Lung (tissue), 12 donors: Measurements from ENCODE around the gene MRAP2. TPM values are rescaled to one million over a fixed set of nuclear protein-coding genes. Genes with fewer than 3 reads are reported as not detected.

Experiments
- ATAC-seq: fragments of 200-7000 bp; cut with Tn5 transposase; one replicate; pipeline ENCODE4 v1.9.1; 2020; ENCODE audit warnings: moderate number of reproducible peaks; ENCODE audit not compliant: insufficient read depth, low FRiP score
- DNase-seq, 3 donors: peaks; one replicate each; pipeline ENCODE4 v3.0.0-alpha.2; 2013 to 2017
- H3K27ac ChIP-seq, 2 donors: one replicate each; pipeline ENCODE4 v1.5.1; 2013; ENCODE audit warnings: mild to moderate bottlenecking in 2 of 2, moderate library complexity in 2 of 2, control low read depth in 1 of 2, inconsistent platforms in 1 of 2, low read depth in 1 of 2, low read length in 1 of 2
- H3K27me3 ChIP-seq, 3 donors: one replicate each; pipeline ENCODE4 v1.5.1; 2013; ENCODE audit warnings: low read length in 2 of 3; ENCODE audit not compliant: control insufficient read depth in 3 of 3, insufficient read depth in 3 of 3
- H3K36me3 ChIP-seq, 4 donors: one replicate each; pipeline ENCODE4 v1.5.1; 2013; ENCODE audit warnings: low read length in 4 of 4, mild to moderate bottlenecking in 1 of 4, moderate library complexity in 1 of 4; ENCODE audit not compliant: control insufficient read depth in 4 of 4, insufficient read depth in 4 of 4
- H3K4me1 ChIP-seq, 5 donors: one replicate each; pipeline ENCODE4 v1.5.1; 2013; ENCODE audit warnings: low read length in 5 of 5, mild to moderate bottlenecking in 2 of 5, moderate library complexity in 1 of 5; ENCODE audit not compliant: control insufficient read depth in 5 of 5, insufficient read depth in 5 of 5
- H3K4me3 ChIP-seq: one replicate; pipeline ENCODE4 v1.5.1; 2013; ENCODE audit warnings: mild to moderate bottlenecking, control low read depth, moderate library complexity
- H3K9ac ChIP-seq, 2 donors: one replicate each; pipeline ENCODE4 v1.5.1; 2013; ENCODE audit warnings: low read length in 2 of 2, control low read depth in 1 of 2; ENCODE audit not compliant: insufficient read depth in 1 of 2
- H3K9me3 ChIP-seq, 4 donors: one replicate each; pipeline ENCODE4 v1.5.1; 2013; ENCODE audit warnings: low read length in 3 of 4, mild to moderate bottlenecking in 1 of 4, moderate library complexity in 1 of 4; ENCODE audit not compliant: control insufficient read depth in 4 of 4, insufficient read depth in 3 of 4
- WGBS, 2 donors: extraction: QIAGEN DNeasy Blood & Tissue Kit; methylation state at CpG; one replicate each; pipeline ENCODE4 v1.1.7; 2013; 5-methylcytosine and 5-hydroxymethylcytosine counted together
- polyA plus RNA-seq, 2 donors: library from polyadenylated mRNA; stranded (reverse); fragments of 200-250 nt; gene quantifications; one replicate each; pipeline ENCODE4 v1.2.1, GENCODE V29; 2013
- total RNA-seq, 2 donors: library from RNA; depleted of rRNA in 1 of 2; stranded (reverse); fragments of >200 nt in 1 of 2; gene quantifications; one replicate each; pipeline ENCODE4 v1.2.1, GENCODE V29; 2014 to 2021
- TF ChIP-seq, protein P1 (sequence below): IDR thresholded peaks from 2 replicates; pipeline ENCODE4 v1.5.1; 2012; ENCODE audit warnings: mild to moderate bottlenecking; ENCODE audit errors: control extremely low read depth, extremely low read depth
- donor health status: control.
- donor health status: control.
- donor health status: Bipolar disorder and iron deficiency.
- donor health status: healthy.
- donor health status: DM: yes; HTN: yes; CAD: no.

Gene MRAP2
- total and polyA plus RNA-seq, 4 donors, result 0.34 to 4.2 (median 1.3) TPM

DNA sequence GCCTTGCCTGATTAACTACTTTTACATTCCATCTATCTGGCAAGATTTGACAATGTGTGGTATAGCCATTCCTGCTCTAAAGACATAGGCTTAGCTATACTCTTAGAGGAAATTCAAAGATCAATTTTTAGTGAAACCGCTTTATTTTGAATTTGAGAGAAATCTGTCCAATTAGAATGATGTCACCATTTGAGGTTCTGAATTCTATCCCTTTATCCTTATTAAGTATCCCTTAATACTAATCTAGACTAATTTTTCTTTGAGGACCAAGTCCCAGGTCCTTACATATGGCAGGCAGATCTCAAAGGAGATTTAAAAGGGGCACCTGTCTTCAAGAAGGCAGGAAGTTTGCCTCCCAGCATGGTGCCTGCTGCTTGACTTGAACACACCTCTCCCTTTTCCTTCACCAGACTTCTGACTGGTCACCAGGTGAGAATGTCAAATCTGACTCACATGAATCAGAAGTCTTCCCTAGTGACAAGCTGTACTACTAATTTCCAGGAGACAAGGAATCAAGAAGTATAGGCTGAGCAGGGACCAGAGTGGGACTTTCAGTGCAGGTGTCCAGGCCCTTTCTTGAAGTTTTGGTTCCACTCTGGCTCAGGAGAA is 15.0 kb upstream of the MRAP2 start:
- Histone ChIP-seq H3K27me3 (no peaks in the 10 kb centered on the region), H3K4me1 (no peaks in the 10 kb centered on the region), H3K27ac (no peak overlapping the region), H3K36me3 (no peaks in the 10 kb centered on the region), H3K9ac (no peak overlapping the region), H3K4me3 (no peak overlapping the region), H3K9me3 (no peaks in the 10 kb centered on the region)
- ATAC-seq (no peak), DNase-seq (no peak)
- 97 to 98% methylated on average over 1 of the region's 1 CpG for WGBS, 2 donors
- TF ChIP-seq, protein P1, sequence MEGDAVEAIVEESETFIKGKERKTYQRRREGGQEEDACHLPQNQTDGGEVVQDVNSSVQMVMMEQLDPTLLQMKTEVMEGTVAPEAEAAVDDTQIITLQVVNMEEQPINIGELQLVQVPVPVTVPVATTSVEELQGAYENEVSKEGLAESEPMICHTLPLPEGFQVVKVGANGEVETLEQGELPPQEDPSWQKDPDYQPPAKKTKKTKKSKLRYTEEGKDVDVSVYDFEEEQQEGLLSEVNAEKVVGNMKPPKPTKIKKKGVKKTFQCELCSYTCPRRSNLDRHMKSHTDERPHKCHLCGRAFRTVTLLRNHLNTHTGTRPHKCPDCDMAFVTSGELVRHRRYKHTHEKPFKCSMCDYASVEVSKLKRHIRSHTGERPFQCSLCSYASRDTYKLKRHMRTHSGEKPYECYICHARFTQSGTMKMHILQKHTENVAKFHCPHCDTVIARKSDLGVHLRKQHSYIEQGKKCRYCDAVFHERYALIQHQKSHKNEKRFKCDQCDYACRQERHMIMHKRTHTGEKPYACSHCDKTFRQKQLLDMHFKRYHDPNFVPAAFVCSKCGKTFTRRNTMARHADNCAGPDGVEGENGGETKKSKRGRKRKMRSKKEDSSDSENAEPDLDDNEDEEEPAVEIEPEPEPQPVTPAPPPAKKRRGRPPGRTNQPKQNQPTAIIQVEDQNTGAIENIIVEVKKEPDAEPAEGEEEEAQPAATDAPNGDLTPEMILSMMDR, result no peak

DNA sequence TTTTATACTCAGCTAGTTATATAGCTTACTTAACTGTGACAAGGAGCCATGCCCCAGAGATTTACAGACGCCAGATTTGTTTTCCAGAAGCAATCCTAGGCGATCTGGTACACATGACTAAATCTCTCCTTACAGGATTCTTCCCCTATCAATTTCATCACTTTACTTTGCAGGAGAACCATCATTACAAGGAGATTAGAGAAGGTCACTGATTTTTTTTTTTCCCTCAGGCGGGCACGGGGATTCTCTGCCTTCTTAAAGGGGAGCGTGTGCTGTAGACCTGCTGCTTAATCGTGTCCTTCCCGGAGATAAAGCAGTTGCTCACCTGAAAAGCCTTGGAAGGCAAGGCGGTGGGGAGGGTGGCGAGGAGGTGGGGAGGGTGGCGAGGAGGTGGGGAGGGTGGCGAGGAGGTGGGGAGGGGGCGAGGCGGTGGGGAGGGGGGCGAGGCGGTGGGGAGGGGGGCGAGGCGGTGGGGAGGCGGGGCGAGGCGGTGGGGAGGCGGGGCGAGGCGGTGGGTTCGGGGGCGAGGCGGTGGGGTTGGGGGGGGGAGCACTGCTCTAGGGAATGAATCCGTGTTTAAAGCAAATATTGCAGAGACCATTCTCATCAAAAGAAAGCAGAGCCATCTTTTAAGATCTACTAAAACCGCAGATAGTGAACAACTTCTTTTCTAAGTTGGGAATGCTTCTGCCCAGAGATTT is 14.3 kb upstream of the MRAP2 start:
- H3K9me3 ChIP-seq, result no peaks in the 10 kb centered on the region
- H3K36me3 ChIP-seq, result no peaks in the 10 kb centered on the region
- no peaks in the 10 kb centered on the region for H3K4me1 ChIP-seq
- TF ChIP-seq, protein P1, result no peak
- H3K27me3 ChIP-seq, result no peaks in the 10 kb centered on the region
- no peak for ATAC-seq
- no peak for DNase-seq
- H3K27ac ChIP-seq, result no peak overlapping the region
- H3K9ac ChIP-seq, result no peak overlapping the region
- H3K4me3 ChIP-seq, result no peak overlapping the region
- 46 to 51% methylated on average over 16 to 28 of the region's 28 CpGs for WGBS, 2 donors

DNA sequence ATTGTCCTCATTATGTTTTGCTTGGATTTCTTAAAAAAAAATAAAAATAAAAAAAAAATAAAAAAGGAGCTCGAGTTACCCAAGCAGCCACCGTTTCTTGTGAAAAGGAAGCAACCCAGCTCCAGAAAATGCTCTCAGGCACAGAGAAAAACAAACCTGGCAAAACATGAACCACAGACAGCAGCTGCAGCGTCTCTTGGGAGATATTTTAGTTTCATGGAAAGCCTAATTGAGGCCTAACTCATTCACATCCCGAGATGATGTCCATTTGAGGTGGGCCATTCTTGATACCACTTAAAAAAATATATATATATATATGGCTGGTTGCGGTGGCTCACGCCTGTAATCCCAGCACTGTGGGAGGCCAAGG is 13.7 kb upstream of the MRAP2 start:
- Histone ChIP-seq H3K4me1 (no peaks in the 10 kb centered on the region), H3K9me3 (no peaks in the 10 kb centered on the region), H3K4me3 (no peak overlapping the region), H3K27ac (no peak overlapping the region), H3K9ac (no peak overlapping the region), H3K36me3 (no peaks in the 10 kb centered on the region), H3K27me3 (no peaks in the 10 kb centered on the region)
- TF ChIP-seq, protein P1, result no peak
- 64 to 68% methylated on average over 6 of the region's 6 CpGs for WGBS, 2 donors
- ATAC-seq (no peak), DNase-seq (no peak)
